Measurements from ENCODE around the gene HTR3B. TPM values are rescaled to one million over a fixed set of nuclear protein-coding genes. Genes with fewer than 3 reads are reported as not detected.

HTR3B gene
- total RNA-seq, 2 donors from 2014 or later, result not detected

GRCh38 chr11:113862435-113862834, 42.2 kb upstream of the HTR3B start:
- Histone ChIP-seq H3K9me3 (no peaks in the 10 kb centered on the region), H3K36me3 (no peaks in the 10 kb centered on the region), H3K4me1 (ENCODE audit: control insufficient read depth in 1 of 2, low read depth in 2 of 2) (no peaks in the 10 kb centered on the region), H3K27ac (no peak overlapping the region), H3K4me3 (no peak overlapping the region), H3K27me3 (replicated peaks; ENCODE audit: insufficient read depth) (no peaks in the 10 kb centered on the region)
- DNase-seq (ENCODE audit: low spot score) (no peak), ATAC-seq (ENCODE audit: insufficient number of reproducible peaks, low FRiP score, low read depth) (no peak)
- TF ChIP-seq CTCF (IDR thresholded peaks at IDR 0.05), result no peak

- Histone ChIP-seq H3K9me3 (no peaks in the 10 kb centered on the region), H3K36me3 (no peaks in the 10 kb centered on the region), H3K4me3 (no peak overlapping the region), H3K4me1 (ENCODE audit: control insufficient read depth in 1 of 2, low read depth in 2 of 2) (no peaks in the 10 kb centered on the region), H3K27me3 (replicated peaks; ENCODE audit: insufficient read depth) (no peaks in the 10 kb centered on the region), H3K27ac (no peak overlapping the region)
- no peak for TF ChIP-seq CTCF (IDR thresholded peaks at IDR 0.05)
- ATAC-seq (ENCODE audit: insufficient number of reproducible peaks, low FRiP score, low read depth) (no peak), DNase-seq (ENCODE audit: low spot score) (no peak)
Measured at GRCh38 chr11:113864410-113864809, 40.2 kb upstream of the HTR3B start.

GRCh38 chr11:113865873-113866272, 38.7 kb upstream of the HTR3B start:
- ATAC-seq (ENCODE audit: insufficient number of reproducible peaks, low FRiP score, low read depth), result no peak
- TF ChIP-seq CTCF (IDR thresholded peaks at IDR 0.05), result no peak

GRCh38 chr11:113867843-113868503, 36.6 kb upstream of the HTR3B start:
- Histone ChIP-seq H3K4me3 (no peak overlapping the region), H3K36me3 (no peaks in the 10 kb centered on the region), H3K4me1 (ENCODE audit: control insufficient read depth in 1 of 2, low read depth in 2 of 2) (peaks cover 0 to 23% of the 10 kb centered on the region in 2 donors), H3K27ac (no peak overlapping the region), H3K9me3 (no peaks in the 10 kb centered on the region), H3K27me3 (replicated peaks; ENCODE audit: insufficient read depth) (no peaks in the 10 kb centered on the region)
- no peak for TF ChIP-seq CTCF (IDR thresholded peaks at IDR 0.05)
- no peak for DNase-seq (ENCODE audit: low spot score)
- no peak for ATAC-seq (ENCODE audit: insufficient number of reproducible peaks, low FRiP score, low read depth)

More at GRCh38 chr11:113865873-113866272, 38.7 kb upstream of the HTR3B start:
- peaks cover 0 to 4% of the 10 kb centered on the region in 2 donors for H3K4me1 ChIP-seq (ENCODE audit: control insufficient read depth in 1 of 2, low read depth in 2 of 2)
- no peaks in the 10 kb centered on the region for H3K9me3 ChIP-seq
- no peak overlapping the region for H3K4me3 ChIP-seq
- H3K27ac ChIP-seq, result no peak overlapping the region
- no peaks in the 10 kb centered on the region for H3K36me3 ChIP-seq
- no peak for DNase-seq (ENCODE audit: low spot score)
- no peaks in the 10 kb centered on the region for H3K27me3 ChIP-seq (replicated peaks; ENCODE audit: insufficient read depth)

GRCh38 chr11:113871336-113871735, 33.3 kb upstream of the HTR3B start:
- Histone ChIP-seq H3K27ac (no peak overlapping the region), H3K9me3 (no peaks in the 10 kb centered on the region), H3K36me3 (no peaks in the 10 kb centered on the region), H3K4me3 (no peak overlapping the region), H3K27me3 (replicated peaks; ENCODE audit: insufficient read depth) (no peaks in the 10 kb centered on the region), H3K4me1 (ENCODE audit: control insufficient read depth in 1 of 2, low read depth in 2 of 2) (peaks cover 5 to 39% of the 10 kb centered on the region in 2 donors)
- DNase-seq (ENCODE audit: low spot score) (no peak), ATAC-seq (ENCODE audit: insufficient number of reproducible peaks, low FRiP score, low read depth) (no peak)
- no peak for TF ChIP-seq CTCF (IDR thresholded peaks at IDR 0.05)
